NK-92 (cell line): ENCODE data around the gene KCNK6.
"Not testable (repeated sequence)": the region's sequence is repeated elsewhere in the genome, so short reads cannot be mapped to it uniquely, and the experiment has no call there.

Experiments
- DNase-seq: peaks from one replicate; lab custom pipeline; 2025; ENCODE audit not compliant: unreplicated experiment; lab: John Stamatoyannopoulos, UW

KCNK6 gene

DNA sequence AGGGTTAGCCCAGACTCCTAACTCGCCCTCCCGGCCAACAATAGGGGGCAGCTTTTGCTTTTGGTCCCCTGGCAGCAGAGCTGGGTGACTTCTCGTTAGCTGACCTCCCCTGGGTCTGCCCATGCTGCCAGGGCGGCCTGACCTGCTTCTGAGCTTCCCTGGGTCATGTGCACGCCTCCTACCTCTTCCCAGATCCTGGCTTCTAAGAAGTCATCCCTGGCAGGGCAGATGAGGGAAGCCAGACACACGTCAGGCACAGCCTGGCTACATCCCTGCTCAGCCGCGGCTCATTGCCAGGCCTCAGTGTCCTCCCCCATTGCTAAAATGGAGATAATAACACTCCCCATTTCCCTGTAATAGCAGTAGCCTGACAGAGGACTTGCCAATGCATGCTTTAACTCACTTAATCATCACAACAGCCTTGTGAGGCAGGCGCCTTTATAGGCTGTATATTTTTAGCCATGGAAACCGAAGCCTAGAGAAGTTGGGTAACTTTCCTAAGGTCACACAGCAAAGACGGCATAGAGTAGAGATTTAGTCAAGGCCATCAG lies 2.1 kb downstream of the KCNK6 start:
- DNase-seq = no peak

DNA sequence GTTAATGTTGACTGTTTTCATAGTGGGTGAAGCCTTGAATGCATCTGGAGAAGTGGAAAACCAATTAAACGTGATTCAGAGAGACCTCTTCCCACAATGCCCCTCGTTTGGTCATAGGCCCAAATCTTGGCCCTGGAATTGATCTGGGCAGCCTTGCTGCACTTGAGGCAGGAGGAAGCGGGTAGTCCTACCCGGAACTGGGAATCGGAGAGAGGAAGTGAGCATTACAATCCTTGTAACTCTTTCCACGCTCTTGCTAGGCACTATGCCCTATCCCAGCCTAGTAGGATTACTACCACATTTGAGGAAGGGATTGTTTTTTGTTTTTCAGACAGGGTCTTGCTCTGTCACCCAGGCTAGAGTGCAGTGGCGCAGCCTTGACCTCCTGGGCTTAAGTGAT lies 3.6 kb downstream of the KCNK6 start:
- DNase-seq = no peak

DNA sequence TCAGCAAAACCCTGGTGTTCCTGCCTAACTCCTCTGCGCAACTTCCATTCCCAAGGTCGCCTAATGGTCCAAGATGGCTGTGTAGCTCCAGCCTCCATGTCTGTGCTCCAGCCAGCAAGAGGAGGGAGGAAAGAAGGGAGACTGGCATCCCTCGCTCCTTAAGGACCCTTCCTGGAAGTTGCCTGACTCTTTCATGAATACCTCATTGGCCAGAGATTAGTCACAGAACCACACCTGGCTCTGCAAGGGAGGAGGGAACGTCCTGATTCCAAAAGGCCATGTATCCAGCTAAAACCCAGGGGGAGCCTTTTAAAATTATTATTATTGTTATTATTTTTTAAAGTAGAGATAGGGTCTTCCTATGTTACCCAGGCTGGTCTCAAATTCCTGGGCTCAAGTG lies 4.8 kb downstream of the KCNK6 start:
- no peak for DNase-seq

DNA sequence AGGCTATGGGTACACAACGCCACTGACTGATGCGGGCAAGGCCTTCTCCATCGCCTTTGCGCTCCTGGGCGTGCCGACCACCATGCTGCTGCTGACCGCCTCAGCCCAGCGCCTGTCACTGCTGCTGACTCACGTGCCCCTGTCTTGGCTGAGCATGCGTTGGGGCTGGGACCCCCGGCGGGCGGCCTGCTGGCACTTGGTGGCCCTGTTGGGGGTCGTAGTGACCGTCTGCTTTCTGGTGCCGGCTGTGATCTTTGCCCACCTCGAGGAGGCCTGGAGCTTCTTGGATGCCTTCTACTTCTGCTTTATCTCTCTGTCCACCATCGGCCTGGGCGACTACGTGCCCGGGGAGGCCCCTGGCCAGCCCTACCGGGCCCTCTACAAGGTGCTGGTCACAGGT lies 6.9 kb downstream of the KCNK6 start:
- no peak for DNase-seq

DNA sequence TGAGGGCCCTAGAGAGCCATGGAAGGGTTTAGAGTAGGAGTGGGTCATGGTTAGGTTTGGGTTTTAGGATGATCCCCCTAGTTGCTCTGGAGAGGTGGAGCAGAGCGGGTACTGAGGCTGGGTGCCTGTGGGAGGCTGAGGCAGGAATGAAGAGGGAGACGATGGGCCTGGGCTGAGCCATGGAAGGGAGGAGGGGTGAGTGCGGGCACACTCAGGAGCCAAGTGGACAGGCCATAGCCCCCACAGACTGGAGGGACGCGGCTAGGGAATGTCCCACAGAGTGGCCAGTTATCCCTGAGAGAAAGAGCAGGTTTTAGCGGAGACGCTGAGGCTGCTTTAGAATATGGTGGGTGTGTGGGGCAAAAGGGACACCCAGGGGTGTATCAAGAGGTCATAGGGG lies 10.0 kb downstream of the KCNK6 start:
- DNase-seq = no peak

DNA sequence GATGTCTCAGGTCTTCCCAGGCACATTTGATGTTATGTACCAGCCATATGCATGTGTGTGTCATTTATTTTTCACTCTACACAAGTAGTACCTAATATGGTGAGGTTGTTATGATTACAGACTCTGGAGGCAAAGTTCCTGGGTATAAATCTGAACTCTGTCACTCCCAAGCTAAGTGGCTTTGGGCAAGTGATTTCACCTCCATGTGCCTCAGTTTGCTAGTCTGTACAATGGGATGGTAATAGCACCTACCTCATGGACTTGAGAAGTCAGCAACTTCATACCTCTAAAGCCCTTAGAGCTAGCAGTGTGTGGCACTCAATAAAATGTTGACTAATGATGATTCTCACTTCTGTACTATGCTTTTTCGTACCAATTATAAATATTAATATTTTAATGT lies 12.1 kb downstream of the KCNK6 start:
- DNase-seq = no peak

DNA sequence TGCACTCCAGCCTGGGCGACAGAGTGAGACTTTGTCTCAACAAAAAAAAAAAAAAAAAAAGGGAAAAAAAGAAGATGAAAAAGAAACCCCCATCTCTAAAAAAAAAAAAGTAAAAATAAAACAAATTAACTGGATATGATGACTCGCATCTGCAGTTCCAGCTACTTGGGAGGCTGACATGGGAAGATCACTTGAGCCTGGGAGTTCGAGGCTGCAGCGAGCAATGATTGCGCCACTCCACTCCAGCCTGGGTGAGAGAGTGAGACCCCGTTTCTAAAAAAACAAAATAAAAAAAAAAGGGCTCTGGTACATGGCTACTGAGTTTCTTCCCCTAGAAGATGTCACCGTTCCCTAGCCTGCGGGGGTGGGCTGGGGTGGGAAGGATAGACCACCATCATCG lies 13.6 kb downstream of the KCNK6 start:
- no peak for DNase-seq

DNA sequence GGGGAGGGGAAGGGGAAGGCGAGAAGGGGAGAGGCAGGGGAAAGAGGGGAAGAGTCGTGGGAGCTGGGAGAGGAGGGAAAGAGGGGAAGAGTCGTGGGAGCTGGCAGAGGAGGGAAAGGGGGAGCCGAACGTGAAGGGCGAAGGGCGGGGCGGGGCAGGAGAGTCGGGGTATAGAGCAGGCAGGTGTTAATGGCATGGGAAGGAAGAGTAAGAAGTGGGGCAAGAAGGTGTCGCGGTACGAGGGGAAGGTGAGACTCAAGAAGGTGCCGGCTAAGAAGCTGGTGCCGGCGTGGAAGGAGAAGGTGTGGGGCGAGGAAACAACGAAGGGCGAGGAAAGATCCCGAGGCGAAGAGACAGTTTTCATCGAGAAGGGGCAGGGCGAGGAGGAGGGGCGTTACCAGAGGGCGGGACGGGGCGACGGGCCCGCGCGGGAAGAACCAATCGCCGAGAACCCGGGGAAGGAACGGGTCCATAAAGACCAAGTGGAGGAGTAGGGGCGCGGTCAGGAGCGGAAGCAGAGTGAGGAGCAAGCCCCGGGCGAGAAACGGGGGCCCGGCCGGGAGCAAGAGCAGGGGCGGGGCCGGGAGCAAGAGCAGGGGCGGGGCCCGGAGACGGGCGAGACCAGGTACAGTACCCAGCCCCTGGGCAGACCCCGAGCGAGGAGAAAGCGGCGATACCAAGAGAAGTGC lies 16.4 kb downstream of the KCNK6 start:
- peak; percentile 74 for DNase-seq

DNA sequence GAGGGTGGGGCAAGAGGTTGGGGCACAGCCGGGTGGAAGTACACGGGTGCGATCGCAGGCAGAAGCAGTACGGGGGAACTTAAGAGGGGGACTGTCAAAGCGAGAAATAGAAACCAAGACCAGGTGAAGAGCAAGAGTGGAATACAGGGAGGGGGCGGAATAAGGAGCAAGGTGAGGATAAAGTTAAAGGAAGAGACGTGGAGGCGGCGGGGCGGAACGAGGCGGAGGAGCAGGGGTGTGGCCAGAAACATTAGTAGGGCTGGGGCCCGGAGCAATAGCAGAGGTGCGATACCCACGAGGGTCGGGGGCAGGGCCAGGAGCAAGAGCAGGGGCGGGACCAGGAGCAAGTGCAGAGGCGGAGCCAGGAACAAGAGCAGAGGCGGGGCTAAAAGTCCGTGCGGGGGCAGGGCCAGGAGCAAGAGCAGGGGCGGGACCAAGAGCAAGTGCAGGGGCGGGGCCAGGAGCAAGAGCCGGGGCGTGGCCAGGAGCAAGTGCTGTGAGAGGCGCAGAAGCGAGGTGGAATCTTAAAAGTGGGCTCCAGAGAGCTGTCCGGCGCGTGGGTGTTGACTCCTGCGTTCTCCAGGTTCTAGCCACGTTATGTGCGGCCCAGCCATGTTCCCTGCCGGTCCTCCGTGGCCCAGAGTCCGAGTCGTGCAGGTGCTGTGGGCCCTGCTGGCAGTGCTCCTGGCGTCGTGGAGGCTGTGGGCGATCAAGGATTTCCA lies 17.2 kb downstream of the KCNK6 start:
- DNase-seq = peak; percentile 66

DNA sequence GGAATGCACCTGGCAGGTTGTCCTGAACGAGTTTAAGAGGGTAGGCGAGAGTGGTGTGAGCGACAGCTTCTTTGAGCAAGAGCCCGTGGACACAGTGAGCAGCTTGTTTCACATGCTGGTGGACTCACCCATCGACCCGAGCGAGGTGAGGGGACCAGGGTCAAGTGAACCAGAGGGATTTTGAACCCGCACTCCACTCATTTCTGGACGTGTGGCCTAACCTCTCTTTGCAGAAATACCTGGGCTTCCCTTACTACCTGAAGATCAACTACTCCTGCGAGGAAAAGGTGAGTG lies 17.7 kb downstream of the KCNK6 start:
- no peak for DNase-seq

DNA sequence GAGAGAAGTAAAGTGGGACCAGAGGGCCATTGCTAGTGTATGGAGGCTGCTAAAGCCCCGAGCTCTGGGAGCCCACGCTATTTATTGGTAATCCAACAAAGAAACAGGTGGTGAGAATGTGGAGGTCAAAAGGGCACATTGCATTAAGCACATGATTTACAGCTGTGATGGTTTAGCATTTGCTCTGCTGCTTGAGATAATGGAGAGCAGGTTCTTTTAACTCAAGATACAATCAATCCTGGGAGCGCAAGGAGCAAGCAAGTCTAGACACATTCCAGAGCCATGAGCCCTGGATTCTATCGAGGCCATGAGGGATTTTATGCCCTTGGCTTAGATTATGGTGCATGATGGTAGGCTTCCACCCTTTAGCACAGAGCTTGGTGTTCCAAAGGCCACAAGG lies 19.4 kb downstream of the KCNK6 start:
- DNase-seq = not testable (repeated sequence)

DNA sequence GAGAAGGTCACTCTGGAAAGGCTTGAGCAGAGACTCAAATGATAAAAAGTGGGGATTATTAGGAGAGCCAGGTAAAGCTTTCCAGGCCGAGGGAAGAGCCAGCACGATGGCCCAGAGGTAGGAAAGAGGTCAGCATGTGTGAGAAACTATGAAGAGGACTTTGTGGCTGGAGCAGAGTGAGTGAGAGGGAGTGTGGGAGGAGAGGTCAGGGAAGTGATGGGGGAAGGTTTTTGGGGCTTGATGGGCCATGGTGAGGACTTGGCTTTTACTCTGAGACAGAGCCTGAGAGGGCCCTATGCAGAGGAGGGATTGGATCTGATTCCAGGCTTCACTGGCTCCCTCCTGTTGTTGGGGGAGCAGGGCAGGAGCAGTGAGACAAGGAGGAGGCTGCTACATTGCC lies 21.3 kb downstream of the KCNK6 start:
- no peak for DNase-seq

DNA sequence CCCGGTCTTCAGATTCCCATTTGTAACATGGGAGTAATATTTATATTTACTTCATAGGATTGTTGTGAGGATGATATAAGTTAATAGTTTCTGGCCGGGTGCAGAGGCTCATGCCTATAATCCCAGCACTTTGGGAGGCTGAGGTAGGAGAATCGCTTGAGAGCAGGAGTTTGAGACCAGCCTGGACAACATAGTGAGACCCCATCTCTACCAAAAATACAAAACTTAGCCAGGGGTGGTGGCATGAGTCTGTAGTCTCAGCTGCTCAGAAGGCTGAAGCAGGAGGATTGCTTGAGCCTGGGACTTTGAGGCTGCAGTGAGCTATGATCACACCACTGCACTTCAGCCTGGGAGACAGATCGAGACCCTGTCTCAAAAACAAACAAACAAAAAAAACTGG lies 27.2 kb downstream of the KCNK6 start:
- DNase-seq = no peak

DNA sequence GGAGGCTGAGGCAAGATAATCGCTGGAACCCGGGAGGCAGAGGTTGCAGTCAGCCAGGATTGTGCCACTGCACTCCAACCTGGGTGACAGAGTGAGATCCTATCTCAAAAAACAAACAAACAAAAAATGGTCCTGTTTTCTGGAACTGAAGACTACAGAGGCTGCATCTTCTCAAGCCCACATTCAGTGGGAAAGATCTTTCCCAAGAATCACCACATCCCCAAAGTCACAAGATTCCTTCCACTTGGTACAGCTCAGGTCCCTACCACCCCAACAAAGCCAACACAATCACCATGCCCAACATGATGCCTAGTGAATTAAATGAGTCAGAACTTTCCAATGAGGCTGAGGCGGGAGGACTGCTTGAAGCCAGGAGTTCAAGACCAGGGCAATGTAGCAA lies 31.2 kb downstream of the KCNK6 start:
- no peak for DNase-seq

DNA sequence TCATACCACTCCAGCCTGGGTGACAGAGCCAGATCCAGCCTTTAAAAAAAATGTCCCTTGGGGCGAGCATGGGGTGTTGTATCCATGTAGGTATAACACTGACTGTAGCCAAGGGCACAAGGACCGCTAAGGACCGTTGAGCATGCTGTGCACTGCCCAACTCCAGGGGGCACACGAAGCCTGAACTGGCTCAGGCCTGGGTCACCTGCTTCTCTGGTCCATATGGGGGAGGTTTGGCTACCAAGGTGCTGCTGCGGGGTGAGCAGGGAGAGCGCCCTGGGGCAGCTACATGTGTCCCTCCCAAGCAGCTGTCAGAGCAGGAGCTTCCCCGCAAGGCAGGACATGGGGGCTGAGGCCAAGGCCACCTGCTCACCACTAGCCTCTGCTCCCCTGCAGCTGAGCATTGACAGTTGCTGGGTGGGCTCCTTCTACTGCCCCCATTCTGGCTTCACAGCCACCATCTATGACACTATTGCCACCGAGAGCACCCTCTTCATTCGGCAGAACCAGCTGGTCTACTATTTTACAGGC lies 32.3 kb downstream of the KCNK6 start:
- no peak for DNase-seq

DNA sequence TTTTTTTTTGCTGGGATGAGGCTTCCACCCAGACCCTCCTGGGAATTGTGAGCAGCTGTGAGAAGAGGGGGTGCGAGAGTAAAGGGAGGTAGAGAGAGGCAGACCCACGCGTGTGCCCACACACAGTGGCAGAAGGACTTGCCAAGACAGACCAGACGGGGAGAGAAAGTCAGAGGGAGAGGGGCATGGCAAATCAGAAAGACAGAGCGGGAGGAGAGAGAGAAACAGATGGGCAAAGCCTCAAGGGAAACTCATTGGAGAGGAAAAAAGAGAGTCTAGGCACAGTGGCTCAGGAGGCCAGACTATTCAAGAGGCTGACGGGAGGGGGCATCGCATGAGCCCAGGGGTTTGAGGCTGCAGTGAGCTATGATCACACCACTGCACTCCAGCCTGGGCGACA lies 33.0 kb downstream of the KCNK6 start:
- DNase-seq = no peak

DNA sequence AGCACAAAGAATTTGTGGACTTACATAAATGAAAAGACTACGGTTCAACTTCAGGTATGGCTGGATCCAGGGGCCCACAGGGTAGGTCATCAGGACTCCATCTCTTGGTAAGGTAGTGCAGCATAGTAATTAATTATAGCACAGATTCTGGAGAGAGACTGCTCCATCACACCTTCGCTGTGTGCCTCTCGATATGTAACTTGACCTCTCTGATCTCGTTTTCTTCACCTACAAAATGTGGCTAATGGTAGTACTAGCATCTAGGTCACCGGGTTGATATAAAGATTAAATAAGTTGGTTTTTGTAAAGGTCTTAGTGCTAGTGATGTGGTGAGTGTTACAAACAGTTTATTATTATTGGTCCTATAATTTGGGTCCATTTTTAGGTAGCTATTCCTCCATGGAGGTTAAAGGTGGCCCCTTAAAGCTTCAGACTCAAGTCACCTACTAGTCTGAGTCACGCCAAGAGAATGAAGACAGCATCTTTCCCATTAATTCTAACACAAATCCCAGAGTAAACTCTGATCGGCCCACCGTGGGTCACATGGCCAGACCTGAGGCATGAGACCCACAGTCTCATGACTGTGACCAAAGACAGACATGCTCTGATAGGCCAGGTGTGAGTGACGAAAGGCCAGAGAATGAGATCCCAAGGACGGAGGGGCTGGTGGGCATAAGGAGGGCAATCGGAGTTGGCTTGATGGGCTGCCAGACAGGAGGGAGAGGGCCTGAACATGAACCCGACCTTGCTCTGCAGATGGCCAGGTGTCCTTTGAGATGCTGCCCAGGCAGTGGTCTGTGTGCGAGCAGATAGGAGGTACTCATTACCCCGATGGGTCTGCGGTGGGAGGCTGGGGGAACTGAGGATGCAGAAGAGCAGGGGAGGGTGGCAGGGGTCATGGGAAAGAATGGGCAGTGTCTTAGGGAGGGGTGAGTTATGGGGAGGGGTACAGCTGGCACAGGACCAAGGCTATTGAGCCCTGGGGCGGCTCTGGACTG lies 36.4 kb downstream of the KCNK6 start:
- DNase-seq = no peak

DNA sequence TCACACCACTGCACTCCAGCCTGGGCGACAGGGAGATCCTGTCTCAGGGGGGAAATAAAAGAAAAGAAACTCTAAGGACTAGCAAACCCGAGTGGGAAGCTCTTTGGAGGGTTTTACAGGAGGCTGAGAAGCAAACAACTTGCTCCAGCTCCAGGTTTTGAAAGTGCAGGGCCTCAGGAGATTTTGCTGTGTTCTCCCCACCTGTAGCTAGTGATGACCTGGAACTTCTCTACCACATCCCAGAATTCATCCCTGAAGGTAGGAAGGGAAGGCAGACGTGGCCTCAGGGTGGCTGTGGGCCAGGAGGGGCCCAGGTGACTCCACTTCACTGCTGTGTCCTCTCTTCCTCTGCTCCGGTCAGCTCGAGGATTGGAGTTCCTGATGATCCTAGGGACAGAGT lies 38.4 kb downstream of the KCNK6 start:
- DNase-seq = no peak

DNA sequence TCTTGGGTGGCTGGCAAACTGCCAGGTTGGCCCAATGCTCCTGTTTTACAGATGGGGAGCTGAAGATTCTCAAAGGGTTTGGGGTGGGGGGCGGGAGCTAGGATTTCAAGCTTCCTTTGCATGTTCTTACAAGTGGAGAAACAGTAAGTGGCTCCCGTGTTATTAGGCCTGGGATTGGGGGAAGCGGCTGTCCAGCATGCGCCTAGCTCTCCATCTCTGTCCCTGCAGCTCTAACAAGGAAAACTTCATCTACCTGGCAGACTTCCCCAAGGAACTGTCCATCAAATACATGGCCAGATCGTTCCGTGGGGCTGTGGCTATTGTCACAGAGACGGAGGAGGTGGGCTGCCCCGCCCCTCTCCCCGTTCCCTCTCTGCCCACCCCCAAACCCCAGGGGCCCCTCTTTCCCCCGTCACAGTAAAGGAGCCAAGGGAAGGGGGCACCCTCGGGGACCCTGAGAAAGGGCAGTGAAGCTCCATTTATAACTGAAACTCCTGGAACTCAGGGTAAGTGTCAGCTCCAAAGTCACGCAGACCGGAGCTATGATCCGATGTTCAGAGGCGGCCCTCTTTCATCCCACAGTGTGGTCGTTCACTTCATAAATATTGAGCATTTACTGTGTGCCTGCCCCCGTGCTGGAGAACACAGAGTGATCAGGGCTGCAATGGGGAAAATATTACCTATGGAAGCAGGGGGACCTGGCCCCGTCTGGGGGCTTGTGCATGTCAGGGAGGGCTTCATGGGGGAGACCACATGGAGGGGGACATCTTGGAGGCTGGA lies 39.8 kb downstream of the KCNK6 start:
- DNase-seq = no peak

DNA sequence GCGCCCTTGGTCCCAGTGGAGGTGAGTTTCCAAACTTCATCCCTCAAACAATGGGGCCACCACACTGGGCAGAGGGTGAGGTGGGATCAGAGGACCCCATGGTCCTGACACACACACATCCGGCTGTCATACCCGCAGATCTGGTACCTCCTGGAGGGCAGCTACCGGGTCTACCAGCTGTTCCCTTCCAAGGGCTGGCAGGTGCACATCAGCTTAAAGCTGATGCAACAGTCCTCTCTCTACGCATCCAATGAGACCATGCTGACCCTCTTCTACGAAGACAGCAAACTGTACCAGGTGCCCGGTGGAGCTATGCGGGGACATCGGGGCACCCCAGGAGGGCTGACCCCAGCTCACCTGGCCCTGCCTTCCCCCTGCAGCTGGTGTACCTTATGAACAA lies 40.7 kb downstream of the KCNK6 start:
- DNase-seq = no peak
